Measurements from ENCODE around the gene KATNAL1. TPM values are rescaled to one million over a fixed set of nuclear protein-coding genes. Genes with fewer than 3 reads are reported as not detected.
"Not testable (repeated sequence)": the region's sequence is repeated elsewhere in the genome, so short reads cannot be mapped to it uniquely, and the experiment has no call there.

KATNAL1 gene
- total RNA-seq, 2 donors from 2014 or later, result 9.6 to 22.4 TPM

GRCh38 chr13:30196025-30196424 lies 111.3 kb downstream of the KATNAL1 start:
- no peak for ATAC-seq

GRCh38 chr13:30194906-30195305 lies 112.4 kb downstream of the KATNAL1 start:
- Mint-ChIP-seq H3K27me3 (no peaks in the 10 kb centered on the region), H3K9me3 (no peaks in the 10 kb centered on the region)
- ATAC-seq, result no peak

More at GRCh38 chr13:30196025-30196424, 111.3 kb downstream of the KATNAL1 start:
- Mint-ChIP-seq H3K4me3 (no peak overlapping the region), H3K27me3 (no peaks in the 10 kb centered on the region), H3K27ac (no peak overlapping the region), H3K4me1 (ENCODE audit: low read depth in 2 of 2) (peaks cover 4 to 7% of the 10 kb centered on the region in 2 donors), H3K9me3 (no peaks in the 10 kb centered on the region), H3K36me3 (no peaks in the 10 kb centered on the region)
- no peak for DNase-seq (ENCODE audit: low spot score)

GRCh38 chr13:30193279-30194234 lies 113.8 kb downstream of the KATNAL1 start:
- no peak overlapping the region for H3K27ac Mint-ChIP-seq
- no peaks in the 10 kb centered on the region for H3K27me3 Mint-ChIP-seq
- no peaks in the 10 kb centered on the region for H3K9me3 Mint-ChIP-seq
- H3K36me3 Mint-ChIP-seq, result no peaks in the 10 kb centered on the region
- H3K4me3 Mint-ChIP-seq, result no peak overlapping the region
- ATAC-seq (no peak), DNase-seq (ENCODE audit: low spot score) (no peak)
- peaks cover 4 to 7% of the 10 kb centered on the region in 2 donors for H3K4me1 Mint-ChIP-seq (ENCODE audit: low read depth in 2 of 2)

More at GRCh38 chr13:30194906-30195305, 112.4 kb downstream of the KATNAL1 start:
- DNase-seq (ENCODE audit: low spot score), result no peak
- no peak overlapping the region for H3K27ac Mint-ChIP-seq
- H3K4me3 Mint-ChIP-seq, result no peak overlapping the region
- H3K36me3 Mint-ChIP-seq, result no peaks in the 10 kb centered on the region
- peaks cover 4 to 7% of the 10 kb centered on the region in 2 donors for H3K4me1 Mint-ChIP-seq (ENCODE audit: low read depth in 2 of 2)

GRCh38 chr13:30192320-30193093 lies 114.8 kb downstream of the KATNAL1 start:
- Mint-ChIP-seq H3K4me3 (no peak overlapping the region), H3K4me1 (ENCODE audit: low read depth in 2 of 2) (peaks cover 4 to 7% of the 10 kb centered on the region in 2 donors), H3K27ac (no peak overlapping the region), H3K36me3 (no peaks in the 10 kb centered on the region), H3K9me3 (no peaks in the 10 kb centered on the region), H3K27me3 (no peaks in the 10 kb centered on the region)
- DNase-seq (ENCODE audit: low spot score) (no peak), ATAC-seq (no peak)

GRCh38 chr13:30191491-30192100 lies 115.8 kb downstream of the KATNAL1 start:
- Mint-ChIP-seq H3K4me3 (no peak overlapping the region), H3K27me3 (no peaks in the 10 kb centered on the region), H3K4me1 (ENCODE audit: low read depth in 2 of 2) (peaks cover 4 to 7% of the 10 kb centered on the region in 2 donors), H3K36me3 (no peaks in the 10 kb centered on the region), H3K27ac (no peak overlapping the region), H3K9me3 (no peaks in the 10 kb centered on the region)
- no peak for ATAC-seq
- DNase-seq (ENCODE audit: low spot score), result no peak

GRCh38 chr13:30186634-30187415 lies 120.5 kb downstream of the KATNAL1 start:
- Mint-ChIP-seq H3K27me3 (no peaks in the 10 kb centered on the region), H3K4me1 (ENCODE audit: low read depth in 2 of 2) (no peaks in the 10 kb centered on the region), H3K27ac (no peak overlapping the region), H3K36me3 (no peaks in the 10 kb centered on the region), H3K4me3 (no peak overlapping the region), H3K9me3 (no peaks in the 10 kb centered on the region)
- DNase-seq (ENCODE audit: low spot score), result no peak
- no peak for ATAC-seq

- Mint-ChIP-seq H3K4me3 (no peak overlapping the region), H3K36me3 (no peaks in the 10 kb centered on the region), H3K4me1 (ENCODE audit: low read depth in 2 of 2) (no peaks in the 10 kb centered on the region), H3K27me3 (no peaks in the 10 kb centered on the region), H3K9me3 (no peaks in the 10 kb centered on the region), H3K27ac (no peak overlapping the region)
- no peak for DNase-seq (ENCODE audit: low spot score)
- ATAC-seq, result no peak
Observed at GRCh38 chr13:30181888-30182651, 125.3 kb downstream of the KATNAL1 start.

- DNase-seq (ENCODE audit: low spot score) (no peak), ATAC-seq (no peak)
- Mint-ChIP-seq H3K27me3 (no peaks in the 10 kb centered on the region), H3K36me3 (no peaks in the 10 kb centered on the region), H3K27ac (no peak overlapping the region), H3K9me3 (no peaks in the 10 kb centered on the region), H3K4me3 (no peak overlapping the region), H3K4me1 (ENCODE audit: low read depth in 2 of 2) (no peaks in the 10 kb centered on the region)
Observed at GRCh38 chr13:30179597-30180276, 127.6 kb downstream of the KATNAL1 start.

- DNase-seq (ENCODE audit: low spot score), result no peak
- no peak overlapping the region for H3K4me3 Mint-ChIP-seq
- no peak overlapping the region for H3K27ac Mint-ChIP-seq
- no peak for ATAC-seq
- H3K27me3 Mint-ChIP-seq, result no peaks in the 10 kb centered on the region
- no peaks in the 10 kb centered on the region for H3K9me3 Mint-ChIP-seq
- peaks cover 5 to 6% of the 10 kb centered on the region in 2 donors for H3K4me1 Mint-ChIP-seq (ENCODE audit: low read depth in 2 of 2)
- no peaks in the 10 kb centered on the region for H3K36me3 Mint-ChIP-seq
Observed at GRCh38 chr13:30178976-30179375, 128.4 kb downstream of the KATNAL1 start.

GRCh38 chr13:30175166-30175565 lies 132.2 kb downstream of the KATNAL1 start:
- Mint-ChIP-seq H3K4me1 (ENCODE audit: low read depth in 2 of 2) (peaks cover 20 to 21% of the 10 kb centered on the region in 2 donors), H3K27ac (no peak overlapping the region), H3K4me3 (no peak overlapping the region), H3K36me3 (no peaks in the 10 kb centered on the region), H3K27me3 (no peaks in the 10 kb centered on the region), H3K9me3 (no peaks in the 10 kb centered on the region)
- DNase-seq (ENCODE audit: low spot score) (no peak), ATAC-seq (no peak)

GRCh38 chr13:30174250-30174649 lies 133.1 kb downstream of the KATNAL1 start:
- not testable (repeated sequence) for ATAC-seq; DNase-seq (ENCODE audit: low spot score); H3K27me3 Mint-ChIP-seq; H3K9me3 Mint-ChIP-seq; H3K4me3 Mint-ChIP-seq; H3K36me3 Mint-ChIP-seq; H3K27ac Mint-ChIP-seq
- peaks cover 29% of the 10 kb centered on the region in 2 donors for H3K4me1 Mint-ChIP-seq (ENCODE audit: low read depth in 2 of 2)

- Mint-ChIP-seq H3K4me1 (ENCODE audit: low read depth in 2 of 2) (peaks cover 29% of the 10 kb centered on the region in 2 donors), H3K27ac (no peak overlapping the region), H3K9me3 (no peaks in the 10 kb centered on the region)
Observed at GRCh38 chr13:30173303-30173610, 134.1 kb downstream of the KATNAL1 start.

More at GRCh38 chr13:30173303-30173610, 134.1 kb downstream of the KATNAL1 start:
- Mint-ChIP-seq H3K4me3 (no peak overlapping the region), H3K36me3 (no peaks in the 10 kb centered on the region), H3K27me3 (no peaks in the 10 kb centered on the region)
- ATAC-seq, result no peak
- no peak for DNase-seq (ENCODE audit: low spot score)

All from natural killer cell treated with Interleukin-12 subunit alpha and Interleukin-12 subunit beta and Interleukin-15 and Interleukin-18, amount 100 ng/mL, for 72 hours (primary cell).